Colonic mucosa (tissue), 4 donors: ENCODE measurements around the gene METRN. TPM values are rescaled to one million over a fixed set of nuclear protein-coding genes. Genes with fewer than 3 reads are reported as not detected.
"Not testable (repeated sequence)": the region's sequence is repeated elsewhere in the genome, so short reads cannot be mapped to it uniquely, and the experiment has no call there.

Source experiments
- DNase-seq: peaks from one replicate; pipeline ENCODE4 v3.0.0-alpha.2; 2020
- H3K27ac ChIP-seq: fragments of 200-600 bp; one replicate; pipeline ENCODE4 v1.8.0; 2021
- H3K27me3 ChIP-seq: fragments of 200-600 bp; one replicate; pipeline ENCODE4 v1.8.0; 2021
- H3K36me3 ChIP-seq: fragments of 200-600 bp; one replicate; pipeline ENCODE4 v1.8.0; 2021
- H3K4me1 ChIP-seq: fragments of 200-600 bp; one replicate; pipeline ENCODE4 v1.8.0; 2021; ENCODE audit warnings: mild to moderate bottlenecking
- H3K4me3 ChIP-seq: fragments of 200-600 bp; one replicate; pipeline ENCODE4 v1.8.0; 2021
- H3K9ac ChIP-seq, 2 donors: one replicate each; pipeline ENCODE4 v1.7.0; 2013; ENCODE audit warnings: control low read depth in 2 of 2, low read depth in 2 of 2, low read length in 2 of 2
- H3K9me3 ChIP-seq: fragments of 200-600 bp; one replicate; pipeline ENCODE4 v1.8.0; 2021
- CTCF ChIP-seq: fragments of 200-600 bp; IDR thresholded peaks from one replicate; pipeline ENCODE4 v1.8.0; 2022; ENCODE audit warnings: antibody characterized with exemption, mild to moderate bottlenecking
- intact Hi-C: fragments of 100-400 bp; cut with DNase I; formaldehyde crosslinking; loops from one replicate; pipeline ENCODE4 v1.14.1; 2022
- total RNA-seq, 2 donors: library from RNA; stranded (reverse); fragmentation: NEBNext Ultra II Directional in 1 of 2; extraction: Animal tissue kit (Norgen Biotek cat#: 25700) in 1 of 2; gene quantifications; one replicate each; pipeline ENCODE4 v1.2.1, GENCODE V29; 2021
- donor health status: healthy.
- donor health status: DM: no; HTN: no; CAD: no.
- donor health status: DM: no; HTN: no; CAD: no.

Gene METRN
- total RNA-seq, 2 donors from 2014 or later: 23.3 to 50.0 TPM

- H3K36me3 ChIP-seq: no peaks in the 10 kb centered on the region
- H3K27ac ChIP-seq: peak within 1 kb of the TSS; percentile 60
- peak within 1 kb of the TSS; percentile 83 for H3K4me3 ChIP-seq
- intact Hi-C loops: no loop called here
- TF ChIP-seq CTCF: peak; percentile 97
- DNase-seq: peak; percentile 89
- peaks cover 6% of the 10 kb centered on the region for H3K4me1 ChIP-seq
- H3K9ac ChIP-seq: peak within 1 kb of the TSS; percentile 84 to 95
- H3K27me3 ChIP-seq: no peaks in the 10 kb centered on the region
- H3K9me3 ChIP-seq: no peaks in the 10 kb centered on the region
These were observed 26.0 kb downstream of the METRN start, which contains the start of gene CIAO3 for GRCh38 chr16:740764-741505. CIAO3 (minus strand) TSS chr16:740997; CDS start chr16:740985, 12 bp downstream.

- intact Hi-C loops: no loop called here
- no peaks in the 10 kb centered on the region for H3K27me3 ChIP-seq
- no peak overlapping the region for H3K4me3 ChIP-seq
- no peaks in the 10 kb centered on the region for H3K36me3 ChIP-seq
- H3K4me1 ChIP-seq: peaks cover 6% of the 10 kb centered on the region
- no peaks in the 10 kb centered on the region for H3K9me3 ChIP-seq
- H3K9ac ChIP-seq: no peak overlapping the region
- H3K27ac ChIP-seq: no peak overlapping the region
- no peak for TF ChIP-seq CTCF
- no peak for DNase-seq
These were observed 27.2 kb downstream of the METRN start for GRCh38 chr16:741986-742629.

GRCh38 chr16:742894-743293 lies 28.0 kb downstream of the METRN start:
- H3K4me1 ChIP-seq, intact Hi-C loops, H3K9me3 ChIP-seq, H3K27ac ChIP-seq, H3K36me3 ChIP-seq, H3K9ac ChIP-seq, H3K27me3 ChIP-seq, H3K4me3 ChIP-seq, DNase-seq: not testable (repeated sequence)

GRCh38 chr16:743794-744500 lies 29.0 kb downstream of the METRN start:
- Histone ChIP-seq H3K4me1 (peaks cover 6% of the 10 kb centered on the region), H3K9me3 (no peaks in the 10 kb centered on the region), H3K4me3 (no peak overlapping the region), H3K9ac (no peak overlapping the region), H3K36me3 (no peaks in the 10 kb centered on the region), H3K27ac (no peak overlapping the region), H3K27me3 (no peaks in the 10 kb centered on the region)
- no peak for TF ChIP-seq CTCF
- intact Hi-C loops: no loop called here
- no peak for DNase-seq

GRCh38 chr16:745739-746138 lies 30.8 kb downstream of the METRN start:
- TF ChIP-seq CTCF: no peak
- intact Hi-C loops: no loop called here
- Histone ChIP-seq H3K9ac (no peak overlapping the region), H3K27ac (no peak overlapping the region), H3K27me3 (no peaks in the 10 kb centered on the region), H3K9me3 (no peaks in the 10 kb centered on the region), H3K4me1 (no peaks in the 10 kb centered on the region), H3K36me3 (no peaks in the 10 kb centered on the region), H3K4me3 (no peak overlapping the region)
- DNase-seq: no peak
